Skeletal muscle satellite cell (primary cell): Measurements from ENCODE around the gene ZMYND8.
"Not testable (repeated sequence)": the region's sequence is repeated elsewhere in the genome, so short reads cannot be mapped to it uniquely, and the experiment has no call there.

Source experiments
- H3K27me3 ChIP-seq: 2 replicates; pipeline ENCODE4 v1.7.0; 2013; ENCODE audit warnings: low read length; ENCODE audit not compliant: control insufficient read depth, insufficient read depth
- H3K36me3 ChIP-seq: 2 replicates; pipeline ENCODE4 v1.7.0; 2013; ENCODE audit warnings: mild to moderate bottlenecking, control low read depth, low read length; ENCODE audit not compliant: insufficient read depth
- H3K4me1 ChIP-seq: 2 replicates; pipeline ENCODE4 v1.7.0; 2013; ENCODE audit warnings: low read length; ENCODE audit not compliant: control insufficient read depth, insufficient read depth
- H3K4me2 ChIP-seq: 2 replicates; pipeline ENCODE4 v1.7.0; 2013; ENCODE audit warnings: mild to moderate bottlenecking, low read length
- H3K4me3 ChIP-seq: 2 replicates; pipeline ENCODE4 v1.7.0; 2013; ENCODE audit warnings: low read length
- H3K9ac ChIP-seq: 2 replicates; pipeline ENCODE4 v1.7.0; 2013; ENCODE audit warnings: mild to moderate bottlenecking, low read depth, low read length, moderate library complexity
- H3K9me3 ChIP-seq: replicated peaks from 2 replicates; pipeline ENCODE4 v1.7.0; 2013; ENCODE audit warnings: mild to moderate bottlenecking, control low read depth, low read length

Gene ZMYND8

GRCh38 chr20:47240096-47240495 lies 116.4 kb downstream of the ZMYND8 start:
- not testable (repeated sequence) for H3K27me3 ChIP-seq, H3K4me2 ChIP-seq
- peaks cover 73% of the 10 kb centered on the region for H3K36me3 ChIP-seq

GRCh38 chr20:47239719-47240067 lies 116.8 kb downstream of the ZMYND8 start:
- Histone ChIP-seq H3K4me1 (no peaks in the 10 kb centered on the region), H3K9me3 (no peaks in the 10 kb centered on the region), H3K4me2 (no peak overlapping the region), H3K9ac (no peak overlapping the region), H3K4me3 (no peak overlapping the region), H3K27me3 (no peaks in the 10 kb centered on the region), H3K36me3 (peaks cover 74% of the 10 kb centered on the region)

More at GRCh38 chr20:47240096-47240495, 116.4 kb downstream of the ZMYND8 start:
- not testable (repeated sequence) for H3K9ac ChIP-seq, H3K9me3 ChIP-seq, H3K4me1 ChIP-seq, H3K4me3 ChIP-seq

GRCh38 chr20:47238780-47239718 lies 117.5 kb downstream of the ZMYND8 start:
- Histone ChIP-seq H3K9ac (no peak overlapping the region), H3K9me3 (no peaks in the 10 kb centered on the region), H3K4me2 (no peak overlapping the region), H3K36me3 (peaks cover 74% of the 10 kb centered on the region), H3K4me1 (no peaks in the 10 kb centered on the region), H3K4me3 (no peak overlapping the region), H3K27me3 (no peaks in the 10 kb centered on the region)

GRCh38 chr20:47237715-47238114 lies 118.8 kb downstream of the ZMYND8 start:
- Histone ChIP-seq H3K4me1 (peaks cover under 1% of the 10 kb centered on the region), H3K27me3 (no peaks in the 10 kb centered on the region), H3K4me3 (no peak overlapping the region), H3K9ac (no peak overlapping the region), H3K36me3 (peaks cover 69% of the 10 kb centered on the region), H3K9me3 (no peaks in the 10 kb centered on the region), H3K4me2 (no peak overlapping the region)

GRCh38 chr20:47236639-47236900 lies 119.9 kb downstream of the ZMYND8 start:
- Histone ChIP-seq H3K9me3 (no peaks in the 10 kb centered on the region), H3K36me3 (peaks cover 66% of the 10 kb centered on the region), H3K4me3 (no peak overlapping the region), H3K4me1 (peaks cover 12% of the 10 kb centered on the region), H3K27me3 (no peaks in the 10 kb centered on the region), H3K4me2 (no peak overlapping the region), H3K9ac (no peak overlapping the region)

GRCh38 chr20:47235853-47236638 lies 120.5 kb downstream of the ZMYND8 start:
- no peaks in the 10 kb centered on the region for H3K9me3 ChIP-seq
- H3K9ac ChIP-seq = no peak overlapping the region
- peaks cover 71% of the 10 kb centered on the region for H3K36me3 ChIP-seq
- no peaks in the 10 kb centered on the region for H3K27me3 ChIP-seq
- no peak overlapping the region for H3K4me3 ChIP-seq
- peaks cover 17% of the 10 kb centered on the region for H3K4me1 ChIP-seq
- H3K4me2 ChIP-seq = no peak overlapping the region

GRCh38 chr20:47235111-47235510 lies 121.4 kb downstream of the ZMYND8 start:
- Histone ChIP-seq H3K9me3 (no peaks in the 10 kb centered on the region), H3K4me2 (no peak overlapping the region), H3K36me3 (peaks cover 80% of the 10 kb centered on the region), H3K27me3 (no peaks in the 10 kb centered on the region), H3K4me3 (no peak overlapping the region), H3K9ac (no peak overlapping the region), H3K4me1 (peaks cover 24% of the 10 kb centered on the region)

GRCh38 chr20:47233333-47234188 lies 122.9 kb downstream of the ZMYND8 start:
- Histone ChIP-seq H3K9ac (no peak overlapping the region), H3K4me2 (no peak overlapping the region), H3K9me3 (no peaks in the 10 kb centered on the region), H3K36me3 (peaks cover 83% of the 10 kb centered on the region), H3K4me1 (peaks cover 24% of the 10 kb centered on the region), H3K27me3 (no peaks in the 10 kb centered on the region), H3K4me3 (no peak overlapping the region)

- Histone ChIP-seq H3K36me3 (peaks cover 82% of the 10 kb centered on the region), H3K9me3 (no peaks in the 10 kb centered on the region), H3K4me1 (peaks cover 24% of the 10 kb centered on the region), H3K9ac (peak overlapping the region; percentile 25), H3K27me3 (no peaks in the 10 kb centered on the region), H3K4me3 (no peak overlapping the region), H3K4me2 (no peak overlapping the region)
Observed at GRCh38 chr20:47232518-47232917, 124.0 kb downstream of the ZMYND8 start.

GRCh38 chr20:47231382-47232039 lies 125.0 kb downstream of the ZMYND8 start:
- Histone ChIP-seq H3K4me1 (peaks cover 24% of the 10 kb centered on the region), H3K9me3 (no peaks in the 10 kb centered on the region), H3K27me3 (no peaks in the 10 kb centered on the region), H3K9ac (peak overlapping the region; percentile 25), H3K4me2 (peak overlapping the region; percentile 1), H3K36me3 (peaks cover 83% of the 10 kb centered on the region), H3K4me3 (no peak overlapping the region)

GRCh38 chr20:47230811-47231256 lies 125.7 kb downstream of the ZMYND8 start:
- Histone ChIP-seq H3K4me3 (no peak overlapping the region), H3K9me3 (no peaks in the 10 kb centered on the region), H3K4me2 (no peak overlapping the region), H3K9ac (no peak overlapping the region), H3K27me3 (no peaks in the 10 kb centered on the region), H3K4me1 (peaks cover 24% of the 10 kb centered on the region), H3K36me3 (peaks cover 83% of the 10 kb centered on the region)
